Mesendoderm (in vitro differentiated cells): ENCODE measurements around the gene CRNKL1.

Experiments
- DNase-seq: peaks from one replicate; pipeline ENCODE4 v3.0.0; 2013
- H2AK5ac ChIP-seq: 2 replicates; pipeline ENCODE4 v1.6.1; 2013; ENCODE audit warnings: low read length, inconsistent platforms
- H2BK120ac ChIP-seq: 2 replicates; pipeline ENCODE4 v1.6.1; 2013; ENCODE audit warnings: low read depth, mild to moderate bottlenecking, low read length, moderate library complexity, mixed read lengths
- H2BK15ac ChIP-seq: replicated peaks from 2 replicates; pipeline ENCODE4 v1.6.1; 2013; ENCODE audit warnings: low read depth, mild to moderate bottlenecking, moderate library complexity
- H2BK5ac ChIP-seq: 2 replicates; pipeline ENCODE4 v1.6.1; 2013; ENCODE audit warnings: low read length, inconsistent platforms
- H3K18ac ChIP-seq: 2 replicates; pipeline ENCODE4 v1.6.1; 2013; ENCODE audit warnings: mild to moderate bottlenecking, low read length, mixed read lengths
- H3K23ac ChIP-seq: one replicate; pipeline ENCODE4 v1.6.1; 2013; ENCODE audit warnings: low read length
- H3K27ac ChIP-seq: 2 replicates; pipeline ENCODE4 v1.5.1; 2013; ENCODE audit warnings: low read depth, mild to moderate bottlenecking, inconsistent platforms, low read length, moderate library complexity
- H3K27me3 ChIP-seq: 2 replicates; pipeline ENCODE4 v1.6.1; 2013; ENCODE audit warnings: low read length, control low read depth, mild to moderate bottlenecking, inconsistent platforms; ENCODE audit not compliant: insufficient read depth, poor library complexity
- H3K36me3 ChIP-seq: 2 replicates; pipeline ENCODE4 v1.6.1; 2013; ENCODE audit warnings: low read length, inconsistent platforms; ENCODE audit not compliant: control insufficient read depth, insufficient read depth
- H3K4ac ChIP-seq: one replicate; pipeline ENCODE4 v1.6.1; 2013; ENCODE audit warnings: low read depth, mild to moderate bottlenecking, low read length, moderate library complexity
- H3K4me1 ChIP-seq: 2 replicates; pipeline ENCODE4 v1.6.1; 2013; ENCODE audit warnings: low read depth, low read length, inconsistent platforms; ENCODE audit not compliant: control insufficient read depth
- H3K4me2 ChIP-seq: 2 replicates; pipeline ENCODE4 v1.6.1; 2013; ENCODE audit warnings: low read length
- H3K4me3 ChIP-seq: 2 replicates; pipeline ENCODE4 v1.5.1; 2013; ENCODE audit warnings: mild to moderate bottlenecking, low read length
- H3K56ac ChIP-seq: one replicate; pipeline ENCODE4 v1.6.1; 2013; ENCODE audit warnings: low read length
- H3K79me1 ChIP-seq: 2 replicates; pipeline ENCODE4 v1.6.1; 2013; ENCODE audit warnings: low read length, inconsistent platforms
- H3K79me2 ChIP-seq: 2 replicates; pipeline ENCODE4 v1.6.1; 2013; ENCODE audit warnings: mild to moderate bottlenecking, low read length; ENCODE audit not compliant: control insufficient read depth, insufficient read depth
- H3K9ac ChIP-seq: 2 replicates; pipeline ENCODE4 v1.6.1; 2013; ENCODE audit warnings: low read length, inconsistent platforms
- H4K5ac ChIP-seq: one replicate; pipeline ENCODE4 v1.6.1; 2013; ENCODE audit warnings: low read length
- H4K8ac ChIP-seq: one replicate; pipeline ENCODE4 v1.6.1; 2013; ENCODE audit warnings: low read depth, mild to moderate bottlenecking, control low read depth, low read length, moderate library complexity
- WGBS: extraction: QIAGEN DNeasy Blood & Tissue Kit; methylation state at CpG from one replicate; pipeline ENCODE4 v1.1.7; 2013; ENCODE audit warnings: low lambda C conversion rate, missing lambda C conversion rate; ENCODE audit not compliant: insufficient coverage; ENCODE audit errors: extremely low coverage; 5-methylcytosine and 5-hydroxymethylcytosine counted together

The CRNKL1 gene

GRCh38 chr20:20051767-20052073 is 546 bp downstream of the CRNKL1 start:
- H3K79me2 ChIP-seq: peaks cover 8% of the 10 kb centered on the region
- H2AK5ac ChIP-seq: no peak overlapping the region
- H3K4me1 ChIP-seq: no peaks in the 10 kb centered on the region
- no peak overlapping the region for H4K5ac ChIP-seq
- peak overlapping the region; percentile 98 for H3K4me3 ChIP-seq
- no peak overlapping the region for H2BK15ac ChIP-seq
- H3K27me3 ChIP-seq: no peaks in the 10 kb centered on the region
- no peak overlapping the region for H2BK5ac ChIP-seq
- peaks cover 4% of the 10 kb centered on the region for H3K36me3 ChIP-seq
- no peak overlapping the region for H3K27ac ChIP-seq
- no peak overlapping the region for H3K18ac ChIP-seq
- no peak overlapping the region for H2BK120ac ChIP-seq
- DNase-seq: no peak
- no peak overlapping the region for H3K23ac ChIP-seq
- H3K4ac ChIP-seq: no peak overlapping the region
- H4K8ac ChIP-seq: no peak overlapping the region
- H3K9ac ChIP-seq: peak overlapping the region; percentile 89
- peak overlapping the region; percentile 94 for H3K56ac ChIP-seq
- H3K79me1 ChIP-seq: peaks cover 2% of the 10 kb centered on the region
- no CpG with 5 or more reads among the region's 13 CpGs for WGBS
- peak overlapping the region; percentile 48 for H3K4me2 ChIP-seq

- Histone ChIP-seq H3K4ac (no peak overlapping the region), H3K4me2 (no peak overlapping the region), H3K9ac (no peak overlapping the region), H3K23ac (no peak overlapping the region), H3K36me3 (peaks cover 6% of the 10 kb centered on the region), H3K27me3 (no peaks in the 10 kb centered on the region), H2BK15ac (no peak overlapping the region), H3K18ac (no peak overlapping the region), H2BK5ac (no peak overlapping the region), H3K79me1 (no peaks in the 10 kb centered on the region), H2BK120ac (no peak overlapping the region), H3K56ac (no peak overlapping the region), H4K5ac (no peak overlapping the region), H3K4me3 (no peak overlapping the region), H3K79me2 (no peaks in the 10 kb centered on the region), H4K8ac (no peak overlapping the region), H2AK5ac (no peak overlapping the region), H3K27ac (no peak overlapping the region), H3K4me1 (no peaks in the 10 kb centered on the region)
- no peak for DNase-seq
- no CpG with 5 or more reads among the region's 6 CpGs for WGBS
These were observed 12.4 kb downstream of the CRNKL1 start for GRCh38 chr20:20039752-20040387.

- Histone ChIP-seq H4K8ac (no peak overlapping the region), H3K79me2 (no peaks in the 10 kb centered on the region), H3K4ac (no peak overlapping the region), H3K18ac (no peak overlapping the region), H3K56ac (no peak overlapping the region), H4K5ac (no peak overlapping the region), H3K4me1 (no peaks in the 10 kb centered on the region), H3K27me3 (no peaks in the 10 kb centered on the region), H2BK15ac (no peak overlapping the region), H3K27ac (no peak overlapping the region), H3K36me3 (peaks cover 6% of the 10 kb centered on the region), H2AK5ac (no peak overlapping the region), H3K4me2 (no peak overlapping the region), H2BK120ac (no peak overlapping the region), H2BK5ac (no peak overlapping the region), H3K23ac (no peak overlapping the region), H3K79me1 (no peaks in the 10 kb centered on the region), H3K4me3 (no peak overlapping the region), H3K9ac (no peak overlapping the region)
- no CpG with 5 or more reads among the region's 6 CpGs for WGBS
- no peak for DNase-seq
These were observed 13.7 kb downstream of the CRNKL1 start for GRCh38 chr20:20038586-20038985.

GRCh38 chr20:20037960-20038359 is 14.3 kb downstream of the CRNKL1 start:
- no peak overlapping the region for H2BK5ac ChIP-seq
- H3K4me2 ChIP-seq: no peak overlapping the region
- no CpG with 5 or more reads among the region's 5 CpGs for WGBS
- H3K56ac ChIP-seq: no peak overlapping the region
- no peak overlapping the region for H3K27ac ChIP-seq
- peaks cover 5% of the 10 kb centered on the region for H3K36me3 ChIP-seq
- DNase-seq: peak; percentile 50
- no peaks in the 10 kb centered on the region for H3K4me1 ChIP-seq
- no peak overlapping the region for H3K4ac ChIP-seq
- H2BK120ac ChIP-seq: no peak overlapping the region
- no peaks in the 10 kb centered on the region for H3K79me1 ChIP-seq
- H3K27me3 ChIP-seq: no peaks in the 10 kb centered on the region
- H3K4me3 ChIP-seq: no peak overlapping the region
- no peak overlapping the region for H3K23ac ChIP-seq
- no peak overlapping the region for H3K18ac ChIP-seq
- no peak overlapping the region for H4K5ac ChIP-seq
- H2BK15ac ChIP-seq: no peak overlapping the region
- H3K9ac ChIP-seq: no peak overlapping the region
- H4K8ac ChIP-seq: no peak overlapping the region
- H2AK5ac ChIP-seq: no peak overlapping the region
- H3K79me2 ChIP-seq: no peaks in the 10 kb centered on the region

- Histone ChIP-seq H3K23ac (no peak overlapping the region), H2BK120ac (no peak overlapping the region), H3K79me1 (no peaks in the 10 kb centered on the region), H3K27me3 (no peaks in the 10 kb centered on the region), H2BK5ac (no peak overlapping the region), H3K4me1 (no peaks in the 10 kb centered on the region), H4K8ac (no peak overlapping the region), H3K27ac (no peak overlapping the region), H2BK15ac (no peak overlapping the region), H3K9ac (no peak overlapping the region), H3K56ac (no peak overlapping the region), H4K5ac (no peak overlapping the region), H2AK5ac (no peak overlapping the region), H3K79me2 (no peaks in the 10 kb centered on the region), H3K4ac (no peak overlapping the region), H3K18ac (no peak overlapping the region), H3K4me2 (no peak overlapping the region), H3K36me3 (peaks cover 3% of the 10 kb centered on the region), H3K4me3 (no peak overlapping the region)
- WGBS: no CpG with 5 or more reads among the region's 3 CpGs
- DNase-seq: no peak
These were observed 15.5 kb downstream of the CRNKL1 start for GRCh38 chr20:20036756-20037155.

GRCh38 chr20:20034486-20034885 is 17.8 kb downstream of the CRNKL1 start:
- no peak overlapping the region for H2BK5ac ChIP-seq
- no peak overlapping the region for H3K56ac ChIP-seq
- H3K27ac ChIP-seq: no peak overlapping the region
- no peak for DNase-seq
- H2BK15ac ChIP-seq: no peak overlapping the region
- H2AK5ac ChIP-seq: no peak overlapping the region
- no peak overlapping the region for H2BK120ac ChIP-seq
- H3K4me3 ChIP-seq: no peak overlapping the region
- no peak overlapping the region for H3K23ac ChIP-seq
- H3K4me1 ChIP-seq: no peaks in the 10 kb centered on the region
- no peak overlapping the region for H3K4me2 ChIP-seq
- no peaks in the 10 kb centered on the region for H3K79me2 ChIP-seq
- no peak overlapping the region for H4K5ac ChIP-seq
- no peaks in the 10 kb centered on the region for H3K36me3 ChIP-seq
- no peak overlapping the region for H3K4ac ChIP-seq
- H4K8ac ChIP-seq: no peak overlapping the region
- no peaks in the 10 kb centered on the region for H3K27me3 ChIP-seq
- H3K9ac ChIP-seq: no peak overlapping the region
- H3K18ac ChIP-seq: no peak overlapping the region
- WGBS: no CpG with 5 or more reads among the region's 4 CpGs
- H3K79me1 ChIP-seq: no peaks in the 10 kb centered on the region
